ENCODE data around the gene CDX2. TPM values are rescaled to one million over a fixed set of nuclear protein-coding genes. Genes with fewer than 3 reads are reported as not detected.
A peak's percentile ranks its signal among the peaks of the same experiment; 100 is the strongest.

Gene CDX2
- total RNA-seq, 1 experiment from 2014 or later: not detected

DNA sequence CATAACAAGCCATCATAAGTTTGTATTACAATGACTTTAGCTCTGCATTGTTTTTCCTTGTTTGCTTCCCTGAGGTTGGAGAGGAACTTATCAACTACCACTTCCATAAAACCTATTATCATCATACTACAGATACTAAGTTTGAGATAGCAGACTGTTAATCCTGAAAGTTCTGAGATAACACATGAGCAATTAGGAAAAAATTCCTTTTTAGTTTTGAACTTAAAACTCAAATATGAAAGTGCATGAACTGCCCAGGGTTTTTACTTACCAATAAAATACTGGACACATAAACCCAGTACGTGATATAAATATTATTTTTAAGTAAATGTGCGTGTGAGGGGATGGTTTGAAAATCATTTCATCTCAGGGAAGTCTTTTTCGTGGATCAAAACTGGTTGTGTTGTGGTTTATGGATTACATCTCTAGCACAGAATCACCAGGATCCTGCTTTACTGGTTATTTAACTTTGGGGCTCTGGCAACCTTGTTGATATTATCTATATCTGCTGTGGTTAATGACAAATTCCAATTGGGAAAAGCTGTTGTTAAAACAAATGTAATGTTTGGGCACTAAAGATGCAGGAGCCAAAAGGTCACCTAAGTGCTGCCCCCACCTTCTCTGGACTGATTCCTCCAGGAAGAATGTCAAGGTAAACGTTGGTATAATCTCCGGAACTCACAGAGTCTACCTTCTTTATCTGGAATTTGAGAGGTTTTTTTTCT, 12.4 kb downstream of the CDX2 start:
- no peak for DNase-seq
- Histone ChIP-seq H4K20me1 (ENCODE audit: insufficient read depth, low read depth, low read length) (no peaks in the 10 kb centered on the region), H3K27ac (ENCODE audit: low read length) (no peak overlapping the region)

DNA sequence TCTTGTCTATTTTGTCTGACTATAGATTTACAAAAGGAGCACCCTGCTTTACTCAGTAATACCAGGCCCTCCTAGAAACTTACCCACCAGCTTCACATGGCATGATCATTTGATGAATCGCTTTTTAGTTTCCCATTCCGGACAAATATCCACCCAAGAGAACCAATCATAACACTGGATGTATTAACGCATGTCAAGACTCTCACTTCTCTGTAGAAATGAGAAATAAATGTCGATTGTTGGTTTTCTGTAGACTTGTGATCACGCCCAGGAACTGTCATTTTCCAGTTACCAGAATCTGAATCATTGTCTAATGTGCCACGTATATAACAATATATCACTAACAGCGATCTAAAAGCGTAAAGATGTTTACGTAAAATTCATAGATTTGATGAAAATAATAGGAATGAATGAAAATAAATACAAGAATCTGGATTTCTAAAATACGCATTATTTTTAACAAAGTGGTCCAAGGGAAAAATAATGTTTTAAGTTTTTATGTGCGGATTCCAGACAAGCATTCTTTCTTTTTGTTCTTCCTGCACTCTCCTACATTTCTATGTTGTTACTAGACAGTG, 14.0 kb downstream of the CDX2 start:
- H3K79me2 ChIP-seq (ENCODE audit: low read length): no peaks in the 10 kb centered on the region
- H3K27ac ChIP-seq (ENCODE audit: low read length): no peak overlapping the region
- no peak for DNase-seq
- H2AFZ ChIP-seq (ENCODE audit: low read length): no peak overlapping the region
- H3K36me3 ChIP-seq (ENCODE audit: insufficient read depth, low read length): no peaks in the 10 kb centered on the region
- no peak overlapping the region for H3K9ac ChIP-seq (ENCODE audit: low read length)
- no peaks in the 10 kb centered on the region for H3K9me3 ChIP-seq (ENCODE audit: low read length)
- H3K4me3 ChIP-seq (ENCODE audit: low read length): no peak overlapping the region
- H3K4me1 ChIP-seq (ENCODE audit: low read length): peaks cover 8% of the 10 kb centered on the region
- no peaks in the 10 kb centered on the region for H3K27me3 ChIP-seq (ENCODE audit: low read length)
- H3K4me2 ChIP-seq (ENCODE audit: low read depth, low read length, poor library complexity, severe bottlenecking): no peak overlapping the region
- H4K20me1 ChIP-seq (ENCODE audit: insufficient read depth, low read depth, low read length): no peaks in the 10 kb centered on the region
- H3K9me2 ChIP-seq (replicated peaks; ENCODE audit: insufficient read depth, low read length): no peaks in the 10 kb centered on the region

More for the DNA sequence above, 12.4 kb downstream of the CDX2 start:
- no peak overlapping the region for H3K4me3 ChIP-seq (ENCODE audit: low read length)
- H3K27me3 ChIP-seq (ENCODE audit: low read length): no peaks in the 10 kb centered on the region
- H3K9ac ChIP-seq (ENCODE audit: low read length): no peak overlapping the region
- H2AFZ ChIP-seq (ENCODE audit: low read length): no peak overlapping the region
- H3K9me2 ChIP-seq (replicated peaks; ENCODE audit: insufficient read depth, low read length): no peaks in the 10 kb centered on the region
- no peak overlapping the region for H3K4me2 ChIP-seq (ENCODE audit: low read depth, low read length, poor library complexity, severe bottlenecking)
- no peaks in the 10 kb centered on the region for H3K9me3 ChIP-seq (ENCODE audit: low read length)
- peaks cover 8% of the 10 kb centered on the region for H3K4me1 ChIP-seq (ENCODE audit: low read length)
- no peaks in the 10 kb centered on the region for H3K79me2 ChIP-seq (ENCODE audit: low read length)
- H3K36me3 ChIP-seq (ENCODE audit: insufficient read depth, low read length): no peaks in the 10 kb centered on the region

DNA sequence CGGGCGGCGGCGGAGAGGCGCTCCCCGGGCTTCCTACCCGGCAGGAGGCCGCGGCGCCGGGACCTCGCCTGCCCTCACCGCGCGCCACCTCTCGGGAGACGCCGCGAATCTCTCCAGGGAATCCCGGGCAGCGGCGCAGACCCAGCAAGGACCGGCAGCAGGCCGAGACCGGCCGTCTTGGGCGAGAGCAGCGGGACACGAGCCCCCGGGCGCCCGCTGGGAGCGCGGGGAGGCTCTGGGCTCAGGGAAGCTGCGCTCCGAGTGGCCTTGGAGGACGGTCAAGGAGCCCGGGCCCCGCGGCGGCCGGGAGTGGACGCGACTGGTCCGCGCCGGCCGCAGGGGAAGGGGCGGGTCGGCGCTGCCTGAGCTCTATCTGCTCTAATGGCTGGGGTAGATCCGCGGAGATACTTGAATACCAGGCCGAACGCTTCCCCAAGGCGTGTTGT, 14.7 kb downstream of the CDX2 start:
- H3K27me3 ChIP-seq (ENCODE audit: low read length): no peaks in the 10 kb centered on the region
- no peaks in the 10 kb centered on the region for H3K79me2 ChIP-seq (ENCODE audit: low read length)
- no peak overlapping the region for H3K4me2 ChIP-seq (ENCODE audit: low read depth, low read length, poor library complexity, severe bottlenecking)
- no peaks in the 10 kb centered on the region for H4K20me1 ChIP-seq (ENCODE audit: insufficient read depth, low read depth, low read length)
- H3K9ac ChIP-seq (ENCODE audit: low read length): no peak overlapping the region
- no peak overlapping the region for H3K27ac ChIP-seq (ENCODE audit: low read length)
- H3K9me3 ChIP-seq (ENCODE audit: low read length): no peaks in the 10 kb centered on the region
- H3K4me3 ChIP-seq (ENCODE audit: low read length): no peak overlapping the region
- no peaks in the 10 kb centered on the region for H3K36me3 ChIP-seq (ENCODE audit: insufficient read depth, low read length)
- H2AFZ ChIP-seq (ENCODE audit: low read length): no peak overlapping the region
- no peaks in the 10 kb centered on the region for H3K9me2 ChIP-seq (replicated peaks; ENCODE audit: insufficient read depth, low read length)
- peaks cover 8% of the 10 kb centered on the region for H3K4me1 ChIP-seq (ENCODE audit: low read length)
- DNase-seq: no peak

DNA sequence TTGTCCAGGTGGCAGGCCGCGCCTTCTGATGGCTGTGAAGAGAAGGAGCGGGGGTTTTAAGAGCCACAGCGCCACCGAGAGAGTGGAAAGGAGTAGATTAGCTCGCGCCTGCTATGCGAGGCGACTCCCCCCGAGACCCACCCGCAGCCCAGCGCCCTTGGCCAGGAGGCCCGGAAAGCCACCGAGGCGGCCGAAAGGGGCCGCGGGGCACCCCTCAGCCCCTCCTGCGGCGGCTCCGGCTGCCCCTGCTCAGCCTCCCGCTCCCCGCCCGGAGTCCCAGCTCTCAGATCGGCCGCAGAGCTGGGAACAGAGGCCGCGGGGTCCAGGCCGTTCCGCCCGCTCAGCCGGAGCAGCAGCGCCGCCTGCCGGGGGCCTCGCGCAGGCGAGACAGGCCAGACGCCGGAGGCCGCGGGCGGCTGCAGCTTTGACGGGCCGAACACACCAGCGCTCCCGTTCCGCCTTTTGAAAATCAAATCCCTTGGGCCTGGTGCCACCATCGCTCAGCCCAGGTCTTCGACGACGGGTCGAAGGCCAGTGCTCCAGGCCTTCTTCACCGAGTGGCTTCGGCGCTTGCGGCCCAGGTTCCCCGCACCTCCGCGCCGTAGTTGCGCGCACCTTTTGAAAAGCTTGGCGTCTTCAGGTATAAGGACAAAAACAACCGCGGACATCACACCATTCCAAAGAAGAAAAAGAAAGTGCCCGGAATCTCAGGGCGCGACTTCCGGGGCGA, 15.3 kb downstream of the CDX2 start:
- H2AFZ ChIP-seq (ENCODE audit: low read length): peak overlapping the region; percentile 67
- peak overlapping the region; percentile 53; the same call in 1 of the 2 replicates for H3K9ac ChIP-seq (ENCODE audit: low read length)
- H4K20me1 ChIP-seq (ENCODE audit: insufficient read depth, low read depth, low read length): no peaks in the 10 kb centered on the region
- H3K36me3 ChIP-seq (ENCODE audit: insufficient read depth, low read length): no peaks in the 10 kb centered on the region
- H3K9me2 ChIP-seq (replicated peaks; ENCODE audit: insufficient read depth, low read length): no peaks in the 10 kb centered on the region
- no peak overlapping the region for H3K27ac ChIP-seq (ENCODE audit: low read length)
- peak overlapping the region; percentile 72 for H3K4me2 ChIP-seq (ENCODE audit: low read depth, low read length, poor library complexity, severe bottlenecking)
- no peaks in the 10 kb centered on the region for H3K79me2 ChIP-seq (ENCODE audit: low read length)
- peaks cover 8% of the 10 kb centered on the region for H3K4me1 ChIP-seq (ENCODE audit: low read length)
- no peaks in the 10 kb centered on the region for H3K27me3 ChIP-seq (ENCODE audit: low read length)
- peak overlapping the region; percentile 56 for H3K4me3 ChIP-seq (ENCODE audit: low read length)
- peak; percentile 90 for DNase-seq
- H3K9me3 ChIP-seq (ENCODE audit: low read length): no peaks in the 10 kb centered on the region

DNA sequence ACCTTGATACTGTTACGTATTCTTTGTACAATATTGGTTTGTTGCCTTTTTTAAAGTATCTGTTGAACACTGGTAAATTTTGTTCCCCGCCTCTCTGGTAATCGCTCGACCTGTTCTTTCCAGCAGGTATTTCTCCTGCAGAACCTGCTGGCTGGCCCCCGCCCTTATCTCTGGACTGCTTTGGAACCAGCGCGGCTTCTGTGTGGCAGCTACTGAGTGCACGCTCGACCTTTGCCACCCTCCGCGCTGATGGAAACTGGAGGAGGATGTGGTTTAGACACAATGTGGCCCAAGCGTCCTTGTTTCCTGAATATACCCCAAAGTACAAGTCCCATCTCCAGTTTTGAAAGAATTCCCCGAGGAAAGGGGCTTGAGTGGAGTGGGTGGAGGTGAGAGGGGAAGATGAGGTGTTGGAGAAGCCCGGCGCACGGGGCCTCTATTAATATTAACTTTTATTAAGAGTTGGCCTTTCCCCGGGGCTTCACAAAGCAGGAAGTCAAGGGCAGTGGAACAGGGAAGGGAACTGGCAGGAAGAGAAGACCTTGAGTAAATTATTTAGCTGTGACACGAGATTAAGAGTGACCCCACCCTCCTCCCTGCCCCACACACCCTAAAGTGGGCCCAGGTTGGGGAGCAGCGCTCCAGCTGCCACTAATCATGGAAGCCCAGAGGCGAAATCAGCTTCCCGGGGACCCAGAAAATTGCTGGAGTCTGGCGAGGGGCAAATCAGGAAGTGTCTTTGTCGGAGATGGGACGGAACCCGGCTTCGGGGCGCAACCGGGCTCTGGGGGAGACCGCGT, 16.0 kb downstream of the CDX2 start:
- H3K27ac ChIP-seq (ENCODE audit: low read length): no peak overlapping the region
- no peaks in the 10 kb centered on the region for H3K79me2 ChIP-seq (ENCODE audit: low read length)
- H4K20me1 ChIP-seq (ENCODE audit: insufficient read depth, low read depth, low read length): no peaks in the 10 kb centered on the region
- peak overlapping the region; percentile 56 for H3K4me3 ChIP-seq (ENCODE audit: low read length)
- H3K4me1 ChIP-seq (ENCODE audit: low read length): peaks cover 8% of the 10 kb centered on the region
- no peak for DNase-seq
- H3K9me3 ChIP-seq (ENCODE audit: low read length): no peaks in the 10 kb centered on the region
- H2AFZ ChIP-seq (ENCODE audit: low read length): peak overlapping the region; percentile 67
- H3K36me3 ChIP-seq (ENCODE audit: insufficient read depth, low read length): no peaks in the 10 kb centered on the region
- H3K27me3 ChIP-seq (ENCODE audit: low read length): no peaks in the 10 kb centered on the region
- H3K9ac ChIP-seq (ENCODE audit: low read length): peak overlapping the region; percentile 53; the same call in 1 of the 2 replicates
- H3K4me2 ChIP-seq (ENCODE audit: low read depth, low read length, poor library complexity, severe bottlenecking): peak overlapping the region; percentile 72
- H3K9me2 ChIP-seq (replicated peaks; ENCODE audit: insufficient read depth, low read length): no peaks in the 10 kb centered on the region

DNA sequence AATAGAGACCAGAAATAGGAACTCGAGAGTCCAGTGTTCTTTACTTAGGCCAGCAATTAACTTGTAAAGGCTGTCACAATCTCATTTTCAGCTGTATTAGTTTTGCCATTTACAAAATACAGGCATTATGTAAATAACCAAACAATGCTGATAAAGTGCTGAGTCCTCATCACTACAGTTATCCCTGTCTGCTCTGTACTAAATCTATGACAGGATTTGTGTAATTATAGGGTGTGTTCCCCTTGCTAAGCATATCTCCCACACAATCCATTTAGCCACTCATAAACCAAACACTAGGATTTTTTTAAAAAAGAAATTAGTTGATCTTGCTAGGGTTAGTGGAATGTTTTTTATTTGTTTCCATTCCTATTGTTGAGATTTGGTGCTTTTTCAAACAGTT, 26.1 kb downstream of the CDX2 start:
- Histone ChIP-seq H3K9me2 (replicated peaks; ENCODE audit: insufficient read depth, low read length) (no peaks in the 10 kb centered on the region), H3K36me3 (ENCODE audit: insufficient read depth, low read length) (no peaks in the 10 kb centered on the region), H3K79me2 (ENCODE audit: low read length) (no peaks in the 10 kb centered on the region), H3K4me2 (ENCODE audit: low read depth, low read length, poor library complexity, severe bottlenecking) (no peak overlapping the region), H4K20me1 (ENCODE audit: insufficient read depth, low read depth, low read length) (no peaks in the 10 kb centered on the region), H3K4me3 (ENCODE audit: low read length) (no peak overlapping the region), H2AFZ (ENCODE audit: low read length) (no peak overlapping the region), H3K9ac (ENCODE audit: low read length) (no peak overlapping the region), H3K27me3 (ENCODE audit: low read length) (no peaks in the 10 kb centered on the region), H3K27ac (ENCODE audit: low read length) (no peak overlapping the region), H3K4me1 (ENCODE audit: low read length) (no peaks in the 10 kb centered on the region), H3K9me3 (ENCODE audit: low read length) (no peaks in the 10 kb centered on the region)
- no peak for DNase-seq

DNA sequence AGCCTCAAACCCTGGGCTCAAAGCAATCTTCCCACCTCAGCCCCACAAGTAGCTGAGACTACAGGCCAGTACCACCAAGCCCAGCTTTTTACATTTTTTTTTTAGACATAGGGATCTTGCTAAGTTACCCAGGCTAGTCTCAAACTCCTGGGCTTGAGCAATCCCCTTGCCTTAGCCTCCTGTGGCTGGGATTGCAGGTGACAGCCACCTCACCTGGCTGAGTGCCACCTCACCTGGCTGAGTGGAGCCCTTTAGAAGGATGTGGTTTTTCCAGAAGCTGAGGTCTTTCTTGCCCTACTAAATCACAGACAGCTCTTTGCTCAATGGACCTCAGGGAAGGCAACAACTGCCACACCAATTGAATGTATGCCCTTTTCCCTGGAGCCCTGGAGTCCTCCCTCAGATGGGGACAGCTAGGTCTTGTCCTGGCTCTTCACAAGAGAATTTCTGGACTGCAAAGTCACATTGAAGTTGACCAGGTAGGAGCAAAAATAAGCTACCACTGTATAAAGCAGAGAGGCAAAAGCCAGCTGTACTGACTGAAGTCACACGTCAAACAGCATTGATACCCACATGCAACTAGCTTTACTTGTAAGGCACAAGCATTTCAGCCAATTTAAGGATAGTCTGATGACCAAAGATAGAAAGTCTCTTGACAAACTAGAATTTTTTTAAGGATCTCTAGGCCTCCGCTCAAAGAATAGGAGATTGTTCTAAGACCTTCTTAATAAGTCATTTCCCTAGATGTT, 35.4 kb downstream of the CDX2 start:
- DNase-seq: peak; percentile 41
- Histone ChIP-seq H3K79me2 (ENCODE audit: low read length) (no peaks in the 10 kb centered on the region), H3K36me3 (ENCODE audit: insufficient read depth, low read length) (no peaks in the 10 kb centered on the region), H3K4me3 (ENCODE audit: low read length) (no peak overlapping the region), H3K27me3 (ENCODE audit: low read length) (no peaks in the 10 kb centered on the region), H3K9me3 (ENCODE audit: low read length) (no peaks in the 10 kb centered on the region), H4K20me1 (ENCODE audit: insufficient read depth, low read depth, low read length) (no peaks in the 10 kb centered on the region), H3K4me1 (ENCODE audit: low read length) (no peaks in the 10 kb centered on the region), H3K27ac (ENCODE audit: low read length) (no peak overlapping the region), H2AFZ (ENCODE audit: low read length) (no peak overlapping the region), H3K9me2 (replicated peaks; ENCODE audit: insufficient read depth, low read length) (no peaks in the 10 kb centered on the region), H3K4me2 (ENCODE audit: low read depth, low read length, poor library complexity, severe bottlenecking) (no peak overlapping the region), H3K9ac (ENCODE audit: low read length) (no peak overlapping the region)
